GM18507 (cell line): Measurements from ENCODE around the gene CRYBB2.
"Not testable (repeated sequence)": the region's sequence is repeated elsewhere in the genome, so short reads cannot be mapped to it uniquely, and the experiment has no call there.

Experiments
- DNase-seq: peaks from one replicate; pipeline ENCODE4 v3.0.0; 2011; ENCODE audit warnings: low read depth; ENCODE audit not compliant: insufficient read length; ENCODE audit errors: extremely low spot score
- FAIRE-seq: peaks from 2 replicates; lab custom pipeline; 2011; peaks lifted over from hg19 to GRCh38; lab: Jason Lieb, UNC

Gene CRYBB2

DNA sequence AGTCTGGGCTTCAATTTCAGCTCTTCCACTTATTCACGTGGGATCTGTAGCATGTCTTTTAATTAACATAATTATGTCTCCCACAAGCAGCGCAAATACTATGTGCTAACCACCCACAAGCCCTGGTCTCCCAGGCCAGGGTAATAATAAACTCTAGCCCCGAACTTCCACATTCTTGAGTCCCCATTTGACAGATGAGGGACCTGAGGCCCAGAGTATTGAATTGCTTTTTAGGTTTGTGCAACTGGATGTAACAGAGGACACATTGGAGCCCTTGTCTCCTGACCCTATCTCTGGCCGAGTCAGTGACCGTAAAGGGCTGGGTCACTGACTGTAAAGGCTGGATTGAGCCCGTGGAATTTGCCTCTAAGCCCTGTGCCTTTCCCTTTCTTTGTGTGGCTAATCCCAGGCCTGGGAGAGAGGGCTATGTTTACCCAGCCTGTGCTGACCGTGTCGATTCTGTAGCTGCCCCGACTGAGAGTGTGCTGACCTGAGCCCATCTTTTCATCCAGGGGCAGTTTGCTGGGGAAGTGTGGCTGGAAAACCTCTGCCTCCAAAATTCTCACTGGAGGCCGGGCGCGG lies 3.9 kb downstream of the CRYBB2 start:
- FAIRE-seq (no peak), DNase-seq (no peak)

DNA sequence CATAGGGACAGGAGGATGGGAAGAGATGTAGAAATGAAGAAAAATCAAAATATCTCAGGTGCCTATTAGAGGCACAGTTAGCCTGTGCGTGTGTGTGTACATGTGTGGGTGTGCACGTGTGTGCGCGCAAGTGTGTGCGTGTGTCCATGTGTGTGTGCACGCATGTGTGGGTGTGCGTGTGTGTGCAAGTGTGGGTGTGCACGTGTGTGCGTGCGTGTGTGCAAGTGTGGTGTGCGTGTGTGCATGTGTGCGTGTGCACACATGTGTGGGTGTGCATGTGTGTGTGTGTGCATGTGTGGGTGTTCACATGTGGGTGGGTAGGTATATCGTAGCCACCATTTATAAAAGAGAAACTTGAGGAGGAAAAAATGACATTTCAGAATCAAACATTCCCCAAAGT lies 9.4 kb downstream of the CRYBB2 start:
- DNase-seq (no peak), FAIRE-seq (no peak)

DNA sequence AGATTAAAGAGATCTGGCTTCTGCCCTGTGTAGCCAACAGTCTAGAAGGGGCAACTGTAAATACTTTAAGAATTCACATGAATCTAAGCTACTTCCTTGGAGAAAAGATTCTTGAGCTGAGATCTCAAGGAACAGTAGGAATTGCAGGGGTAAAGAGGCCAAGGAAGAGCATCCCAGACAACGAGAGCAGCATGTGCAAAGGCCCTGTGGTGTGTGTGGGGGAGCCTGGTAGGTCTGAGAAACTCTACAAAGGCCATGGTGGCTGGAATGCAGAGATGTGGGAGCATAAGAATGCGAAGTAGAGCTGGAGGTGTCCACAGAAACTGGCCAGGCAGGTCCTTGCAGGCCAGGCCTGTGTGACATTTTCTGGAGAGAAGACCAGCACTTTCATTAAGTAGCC lies 11.3 kb downstream of the CRYBB2 start:
- not testable (repeated sequence) for DNase-seq, FAIRE-seq

DNA sequence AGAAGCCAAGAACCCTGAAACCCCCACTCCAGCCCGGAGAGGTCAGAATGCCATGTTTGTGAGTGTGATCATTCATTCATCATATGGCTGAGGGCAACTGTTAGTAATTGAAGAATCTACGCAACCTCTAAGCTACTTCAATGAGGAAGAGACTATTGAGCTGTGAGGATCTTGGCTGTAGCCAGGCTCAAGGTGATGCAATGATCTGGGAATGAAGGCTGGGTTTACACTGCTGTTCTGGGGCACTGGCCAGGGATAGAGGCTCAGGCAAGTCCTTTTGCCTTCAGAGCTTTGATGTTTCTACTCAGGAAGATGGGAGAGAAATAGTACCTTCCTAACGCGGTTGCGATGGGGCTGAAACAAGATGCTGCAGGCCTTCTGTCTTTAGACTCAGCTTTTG lies 12.9 kb downstream of the CRYBB2 start:
- FAIRE-seq (no peak), DNase-seq (no peak)

DNA sequence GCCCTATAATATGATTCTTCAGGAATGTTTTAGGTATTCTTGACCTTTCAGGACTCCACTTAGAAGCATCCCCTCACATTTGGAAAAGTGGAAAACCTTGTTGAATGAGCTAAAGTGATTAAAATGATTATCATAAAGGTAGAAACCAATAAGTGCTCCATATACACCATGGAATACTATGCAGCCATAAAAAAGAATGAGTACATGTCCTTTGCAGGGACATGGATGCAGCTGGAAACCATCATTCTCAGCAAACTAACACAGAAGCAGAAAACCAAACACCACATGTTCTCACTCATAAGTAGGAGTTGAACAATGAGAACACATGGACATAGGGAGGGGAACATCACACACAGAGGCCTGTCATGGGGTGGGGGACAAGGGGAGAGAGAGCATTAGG lies 14.3 kb downstream of the CRYBB2 start:
- not testable (repeated sequence) for DNase-seq, FAIRE-seq

DNA sequence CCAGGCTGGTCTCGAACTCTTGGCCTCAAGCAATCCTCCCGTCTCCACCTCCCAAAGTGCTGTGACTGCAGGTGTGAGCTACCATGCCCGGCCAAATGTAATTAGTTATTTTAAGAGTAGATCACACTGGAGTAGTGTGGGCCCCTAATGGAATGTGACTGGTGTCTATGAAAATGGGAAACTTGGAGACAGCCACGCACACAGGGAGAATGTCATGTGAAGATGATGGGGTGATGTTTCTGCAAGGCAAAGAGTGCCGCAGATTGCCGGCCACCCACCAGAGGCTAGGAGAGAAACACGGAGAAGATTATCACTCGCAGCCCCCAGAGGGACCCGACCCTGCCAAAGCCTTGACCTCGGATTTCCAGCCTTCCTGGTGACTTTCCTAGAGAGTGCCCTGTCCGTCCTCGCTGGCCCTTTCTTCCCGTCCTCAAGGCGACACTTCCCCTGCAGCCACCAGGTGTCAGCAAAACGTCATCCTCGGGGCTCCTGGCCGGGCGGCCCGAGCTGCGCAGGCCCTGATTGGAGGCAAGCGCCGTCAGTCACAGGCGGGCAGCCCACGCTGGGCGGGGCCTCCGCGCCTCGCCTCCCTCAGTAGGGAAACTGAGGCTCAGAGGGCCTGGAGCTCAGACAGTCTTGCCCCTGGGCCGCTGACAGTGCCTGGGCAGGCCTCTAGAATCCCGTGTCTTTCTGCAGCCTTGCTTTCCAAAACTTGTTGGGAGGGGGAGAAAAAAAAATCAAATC lies 16.3 kb downstream of the CRYBB2 start:
- DNase-seq: peak; percentile 95
- peak; percentile 78 for FAIRE-seq

DNA sequence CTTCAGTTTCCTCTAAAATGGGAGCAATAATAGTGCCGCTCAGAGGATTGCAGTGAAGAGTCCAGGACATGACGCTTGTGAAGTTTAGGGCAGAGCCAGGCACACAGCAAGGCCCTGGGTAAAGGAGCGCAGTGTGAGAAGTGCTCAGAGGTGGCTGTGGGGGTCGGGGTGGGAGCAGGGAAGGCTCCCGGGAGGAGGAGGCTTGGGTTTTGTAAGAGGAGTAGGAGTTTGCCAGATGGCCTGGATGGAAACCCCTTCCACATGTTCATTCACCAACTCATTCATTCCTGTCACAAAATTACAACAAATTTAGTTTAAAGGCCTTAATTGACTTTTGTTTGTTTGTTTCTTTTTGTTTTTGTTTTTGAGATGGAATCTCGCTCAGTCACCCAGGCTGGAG lies 17.0 kb downstream of the CRYBB2 start:
- no peak for FAIRE-seq
- no peak for DNase-seq

DNA sequence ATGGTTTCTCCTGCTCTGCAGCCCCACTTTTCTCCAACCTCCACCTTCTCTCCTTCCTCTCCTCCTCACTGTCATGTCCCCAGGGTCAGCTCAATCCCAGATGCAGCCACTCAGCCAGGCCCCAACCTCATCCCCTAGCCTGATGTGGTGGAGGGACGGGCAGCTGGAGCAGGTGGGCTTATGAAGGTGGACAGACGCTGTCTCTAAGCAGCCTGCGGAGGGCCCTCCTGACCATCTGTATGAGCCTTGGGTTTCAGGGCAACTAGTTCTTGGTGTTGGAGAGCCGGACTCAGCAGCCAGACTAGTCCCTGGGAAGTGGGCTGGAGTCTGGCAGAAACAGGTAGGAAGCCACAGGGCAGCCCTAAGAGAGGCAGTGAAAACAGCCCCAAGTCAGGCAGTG lies 18.1 kb downstream of the CRYBB2 start:
- DNase-seq (no peak), FAIRE-seq (no peak)

DNA sequence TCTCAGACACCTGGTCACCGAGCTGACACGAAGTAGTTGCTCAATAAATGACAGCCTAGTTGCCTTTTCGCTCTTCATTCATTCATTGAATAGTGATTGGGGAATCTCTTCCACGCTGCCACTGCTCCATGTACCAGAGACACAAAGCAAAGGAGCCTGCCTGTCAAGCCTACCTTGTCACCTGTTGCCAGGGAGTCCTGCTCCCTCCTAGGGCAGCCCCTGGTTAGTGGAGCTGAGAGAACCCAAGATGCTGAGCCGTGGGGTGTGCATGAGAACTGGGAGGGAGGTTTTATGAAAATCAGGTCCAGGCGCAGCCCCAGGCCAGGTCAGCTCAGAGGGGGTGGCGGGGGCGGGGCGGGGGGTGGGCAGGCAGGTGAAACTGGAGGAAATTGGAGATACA lies 18.6 kb downstream of the CRYBB2 start:
- peak; percentile 9 for FAIRE-seq
- not testable (repeated sequence) for DNase-seq

DNA sequence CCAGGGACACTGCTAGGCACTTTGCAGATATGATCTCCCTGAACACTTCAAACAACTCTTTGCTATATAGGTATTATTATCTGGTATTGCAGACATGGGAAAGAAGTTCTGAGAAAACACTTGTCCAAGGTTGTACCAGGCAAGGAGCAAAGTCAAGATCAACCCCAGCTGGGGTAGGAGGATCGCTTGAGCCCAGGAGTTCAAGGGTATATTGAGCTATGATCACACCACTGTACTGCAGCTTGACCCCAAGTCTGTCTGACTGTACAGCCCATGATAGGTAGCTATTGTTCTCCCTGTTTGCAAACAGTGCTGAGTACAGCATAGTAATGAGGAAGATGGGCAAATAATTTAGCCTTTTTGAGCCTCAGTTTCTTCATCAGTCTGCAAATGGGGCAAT lies 35.7 kb downstream of the CRYBB2 start:
- FAIRE-seq, DNase-seq: not testable (repeated sequence)

DNA sequence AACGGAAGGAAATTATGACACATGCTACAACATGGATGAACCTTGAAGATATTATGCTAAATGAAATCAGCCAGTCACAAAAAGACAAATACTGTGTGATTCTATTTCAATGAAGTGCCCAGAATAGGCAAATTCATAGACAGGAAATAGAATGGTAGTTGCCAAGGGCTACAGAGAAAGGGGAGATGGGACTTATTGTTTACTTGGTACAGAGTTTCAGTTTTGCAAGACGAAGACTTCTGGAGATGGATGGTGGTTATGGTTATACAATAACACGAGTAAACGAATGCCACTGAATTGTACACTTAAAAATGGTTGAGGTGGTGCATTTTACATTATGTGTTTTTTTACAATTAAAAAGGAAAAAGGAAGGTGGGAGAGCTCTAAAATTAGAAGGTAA lies 48.1 kb downstream of the CRYBB2 start:
- FAIRE-seq: peak; percentile 42
- not testable (repeated sequence) for DNase-seq

DNA sequence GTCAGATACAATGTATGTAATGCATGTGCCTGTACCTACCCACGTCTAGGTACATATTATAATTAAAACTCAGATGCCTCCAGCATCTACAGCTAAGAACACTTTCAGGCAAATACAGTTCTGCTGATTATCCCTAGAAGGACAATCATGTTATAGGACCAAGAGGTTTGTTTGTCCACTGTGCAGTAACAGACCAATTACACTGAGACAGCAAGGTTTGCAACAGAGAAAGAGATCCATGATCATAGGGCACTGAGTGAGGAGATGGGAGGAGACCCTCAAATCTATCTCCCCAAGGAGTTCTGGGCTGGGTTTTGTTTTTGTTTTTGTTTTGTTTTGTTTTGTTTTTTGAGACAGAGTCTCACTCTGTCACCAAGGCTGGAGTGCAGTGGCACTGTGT lies 49.5 kb downstream of the CRYBB2 start:
- DNase-seq, FAIRE-seq: not testable (repeated sequence)

DNA sequence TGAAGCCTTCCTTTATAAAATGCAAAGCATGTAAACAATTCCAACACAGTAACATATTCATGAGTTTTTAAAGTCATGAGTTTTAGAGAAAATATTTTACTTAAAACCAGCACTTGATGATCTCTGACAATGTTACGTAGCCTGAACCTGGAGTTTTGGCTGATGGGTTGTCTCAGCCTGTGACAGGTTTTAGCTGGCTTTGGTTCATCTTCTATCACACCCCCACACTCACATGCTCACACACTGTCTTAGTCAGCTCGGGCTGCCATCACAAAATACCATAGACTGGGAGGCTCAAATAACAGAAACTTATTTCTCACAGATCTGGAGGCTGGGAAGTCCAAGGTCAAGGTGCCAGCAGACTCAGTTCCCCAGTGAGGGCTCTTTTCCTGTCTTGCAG lies 50.6 kb downstream of the CRYBB2 start:
- not testable (repeated sequence) for FAIRE-seq, DNase-seq

DNA sequence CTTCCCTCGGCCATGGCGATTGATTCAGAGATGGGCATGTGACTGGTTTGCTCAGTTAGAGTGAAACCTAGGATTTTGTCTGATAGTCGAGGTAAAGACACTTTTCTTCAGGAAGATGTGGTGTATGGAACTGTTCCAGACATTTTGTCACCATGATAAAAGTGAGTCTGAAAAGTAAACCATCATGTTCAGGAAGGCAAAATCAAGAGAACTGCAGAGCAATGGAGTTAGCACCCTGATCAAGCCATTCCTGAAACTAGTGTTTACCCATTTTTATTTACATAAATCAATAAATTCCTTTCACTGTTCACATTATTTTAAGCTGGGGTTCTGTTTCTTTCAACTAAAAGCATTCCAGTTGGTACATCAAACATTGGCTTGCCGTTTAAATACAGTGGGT lies 53.8 kb downstream of the CRYBB2 start:
- DNase-seq, FAIRE-seq: not testable (repeated sequence)

DNA sequence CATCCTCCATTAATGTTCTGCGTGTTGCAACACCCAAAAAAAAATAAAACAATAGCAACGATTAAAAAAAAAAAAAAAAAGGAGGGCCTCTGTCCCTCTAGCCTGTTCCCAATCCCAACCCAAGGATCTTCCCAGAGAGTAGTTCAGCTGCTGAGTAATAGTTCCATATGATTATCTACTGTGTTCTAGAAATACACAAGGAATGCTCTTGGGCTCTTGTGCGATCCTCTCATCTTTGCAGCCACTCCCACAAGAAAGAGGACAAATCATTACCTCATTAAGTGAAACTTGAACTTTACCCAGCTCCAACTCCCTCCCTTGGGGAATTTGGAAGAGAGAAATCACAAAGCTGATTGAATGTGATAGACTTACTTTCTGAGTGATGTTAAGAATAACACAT lies 54.5 kb downstream of the CRYBB2 start:
- not testable (repeated sequence) for FAIRE-seq, DNase-seq

DNA sequence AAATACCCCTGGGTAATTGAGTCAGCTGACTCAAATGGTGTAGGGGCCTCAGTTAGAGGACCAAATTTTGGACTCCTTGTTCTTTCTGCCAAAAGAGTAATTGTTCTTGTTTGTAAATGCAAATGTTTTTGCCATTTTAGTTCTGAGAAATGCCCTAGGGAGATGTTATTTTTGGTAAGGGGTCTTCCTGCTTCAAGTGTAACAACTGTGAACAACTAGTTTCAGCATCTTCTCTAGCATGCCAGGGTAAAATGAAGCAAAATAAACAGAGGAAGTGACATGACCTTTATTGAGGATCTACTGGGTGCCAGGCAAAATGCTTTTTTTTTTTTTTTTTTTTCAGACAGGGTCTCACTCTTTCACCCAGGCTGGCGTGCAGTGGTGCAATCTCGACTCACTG lies 60.7 kb downstream of the CRYBB2 start:
- DNase-seq, FAIRE-seq: not testable (repeated sequence)
